ENCODE data around the gene SCN4B. TPM values are rescaled to one million over a fixed set of nuclear protein-coding genes. Genes with fewer than 3 reads are reported as not detected.

Gene SCN4B, protein sequence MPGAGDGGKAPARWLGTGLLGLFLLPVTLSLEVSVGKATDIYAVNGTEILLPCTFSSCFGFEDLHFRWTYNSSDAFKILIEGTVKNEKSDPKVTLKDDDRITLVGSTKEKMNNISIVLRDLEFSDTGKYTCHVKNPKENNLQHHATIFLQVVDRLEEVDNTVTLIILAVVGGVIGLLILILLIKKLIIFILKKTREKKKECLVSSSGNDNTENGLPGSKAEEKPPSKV
- total RNA-seq: not detected in 2 replicates

DNA sequence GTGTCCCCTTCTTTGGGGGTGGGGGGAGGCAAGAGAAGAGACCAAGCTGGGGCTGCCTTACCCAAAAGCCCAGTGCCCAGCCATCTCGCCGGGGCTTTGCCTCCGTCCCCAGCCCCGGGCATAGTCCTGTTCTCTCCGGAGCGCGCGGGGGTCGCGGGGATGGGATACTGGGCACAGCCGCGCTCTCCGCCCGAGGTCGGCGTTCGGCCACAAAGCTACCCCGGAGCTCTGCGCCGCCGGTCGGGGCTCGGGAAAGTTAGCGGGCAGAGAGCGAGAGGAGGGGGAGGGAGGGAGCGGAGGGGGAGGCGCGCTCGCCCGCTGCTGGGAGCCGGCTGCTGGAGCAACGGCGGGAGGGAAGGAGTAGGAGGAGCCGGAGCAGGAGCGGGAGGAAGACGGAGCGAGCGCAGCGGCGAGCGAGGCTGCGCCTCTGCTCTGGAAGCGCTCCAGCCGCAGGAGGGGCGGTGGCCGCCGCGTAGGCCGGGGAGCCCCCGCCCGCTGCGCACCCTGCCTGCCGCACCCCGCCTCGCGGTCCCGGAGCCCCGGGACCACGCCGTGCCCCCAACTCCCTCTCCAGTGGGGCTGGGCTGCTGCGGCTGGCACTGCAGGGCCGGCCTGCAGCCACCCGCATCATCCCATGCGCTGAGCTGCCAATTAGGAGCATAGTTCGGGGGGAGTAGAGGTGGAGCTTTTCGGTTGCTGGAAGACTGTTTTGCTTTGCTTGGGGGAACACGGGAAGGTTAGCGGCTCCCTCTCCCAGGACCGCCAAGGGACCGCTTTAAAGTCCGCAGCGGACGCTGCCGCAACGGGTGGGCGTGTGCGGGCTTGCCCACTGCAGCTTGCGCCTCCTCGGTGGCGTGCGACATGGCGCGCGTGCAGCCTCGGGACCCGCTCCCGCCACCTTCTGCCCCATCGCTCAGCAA lies at the start of gene SCN4B:
SCN4B (minus strand) TSS at position 272 of the 920 bp plus-strand sequence; CDS start at position 122, 150 bp downstream.

DNA sequence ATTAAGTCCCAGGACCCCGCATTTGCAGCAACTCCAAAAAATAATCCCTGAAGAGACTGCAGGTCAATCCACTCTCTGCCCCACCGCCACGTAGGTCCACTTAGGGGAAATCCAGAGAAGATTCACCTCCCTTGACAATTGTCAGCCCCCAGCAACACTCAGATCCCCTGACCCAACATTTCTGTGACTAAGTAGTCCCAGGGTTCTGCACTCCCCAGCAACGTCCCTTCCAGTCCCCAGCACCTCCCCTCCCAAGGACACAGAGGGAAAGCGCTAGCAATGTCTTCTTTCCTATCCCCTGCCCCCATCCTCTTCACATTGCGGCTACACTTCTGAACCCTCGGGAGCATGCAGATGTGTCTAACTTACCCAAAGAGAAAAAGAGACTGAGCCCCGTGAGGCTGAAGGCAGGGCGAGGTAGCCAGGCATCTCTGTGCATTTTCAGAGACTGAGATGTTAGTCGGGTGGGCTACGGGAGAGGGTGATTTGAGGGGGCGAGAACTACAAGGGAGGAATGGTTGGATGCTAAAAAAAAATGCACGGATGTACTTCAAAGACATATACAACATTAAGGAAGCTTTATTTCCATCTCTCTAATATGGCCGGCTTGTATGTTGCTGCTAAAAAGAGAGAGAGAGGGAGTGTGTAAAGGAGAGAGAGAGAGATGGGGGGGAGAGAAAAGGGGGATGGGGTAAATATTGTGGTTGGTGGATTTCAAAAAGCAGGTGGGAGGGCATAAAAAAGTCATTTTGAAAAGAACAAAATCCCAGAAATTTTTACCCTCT lies 23.6 kb upstream of the SCN4B start, which contains the start of gene SCN2B:
SCN2B (minus strand) TSS at position 647 of the 785 bp plus-strand sequence; CDS start at position 439, 208 bp downstream.

DNA sequence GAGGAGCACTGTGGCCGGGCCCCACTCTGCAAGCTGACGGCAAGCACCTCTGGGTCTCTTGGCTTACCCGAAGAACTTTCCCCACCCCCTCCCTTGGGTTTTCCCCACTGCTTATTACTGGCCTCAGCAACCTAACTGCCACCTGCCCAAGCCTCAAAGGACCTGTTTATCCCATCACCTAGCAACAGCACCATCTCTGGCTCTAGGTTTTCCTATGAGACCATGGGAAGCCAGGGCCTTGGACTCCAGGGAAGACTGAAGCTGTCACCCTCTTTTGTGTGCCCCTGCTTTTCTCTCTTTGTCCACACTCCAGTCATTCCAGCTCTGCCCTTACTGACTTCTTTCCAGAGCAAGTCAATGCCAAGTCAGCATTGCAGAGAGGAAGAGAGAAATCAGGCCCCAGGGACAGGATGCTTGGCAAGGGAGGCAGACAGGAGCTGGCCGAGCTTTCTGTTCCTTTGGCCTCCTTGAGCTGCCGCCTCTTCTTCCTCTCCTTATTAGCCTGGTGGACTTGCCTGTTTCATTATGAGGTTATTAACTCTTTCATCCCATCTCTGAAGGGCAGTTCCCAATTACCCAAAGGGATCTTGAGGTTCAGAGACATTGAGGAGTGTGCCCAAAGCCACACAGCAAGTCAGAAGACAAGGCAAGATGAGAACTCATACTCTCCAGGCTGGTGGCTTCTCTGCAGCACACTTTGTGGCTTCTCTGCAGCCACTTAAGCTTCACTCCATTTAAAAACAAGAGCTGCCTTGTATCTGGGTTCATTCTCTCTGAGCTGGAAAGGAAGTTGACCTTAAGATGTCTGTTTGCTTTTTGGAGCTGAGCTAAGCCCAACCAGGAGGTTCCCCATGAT lies 65.5 kb downstream of the SCN4B start, which contains the start of gene SMIM35:
SMIM35 (minus strand) TSS at position 51 of the 856 bp plus-strand sequence. CDS start 206 bp downstream, outside the sequence.

Other genes with a start within 250 kb of the SCN4B start
- not detected in 2 replicates for gene TMPRSS13, start 223.4 kb downstream of the SCN4B start, total RNA-seq
- gene IL10RA, start 166.4 kb downstream of the SCN4B start, total RNA-seq: not detected in 2 replicates
- under 0.01 TPM in 1 of 2 replicates, not detected in the other for gene TMPRSS4, start 75.7 kb downstream of the SCN4B start, total RNA-seq
- gene SMIM35, start 65.9 kb downstream of the SCN4B start, total RNA-seq: not detected in 2 replicates
- not detected in 2 replicates for gene SCN2B, start 23.8 kb upstream of the SCN4B start, total RNA-seq
- not detected in 2 replicates for gene JAML, start 72.2 kb upstream of the SCN4B start, total RNA-seq
- gene MPZL3, start 99.5 kb upstream of the SCN4B start, total RNA-seq: 0.19 and 0.66 TPM in 2 replicates
- gene MPZL2, start 111.5 kb upstream of the SCN4B start, total RNA-seq: 0.56 and 2.0 TPM in 2 replicates
- gene CD3E, start 151.9 kb upstream of the SCN4B start, total RNA-seq: not detected in 2 replicates
- gene CD3D, start 189.9 kb upstream of the SCN4B start, total RNA-seq: not detected in 2 replicates
- gene CD3G, start 191.5 kb upstream of the SCN4B start, total RNA-seq: not detected in 2 replicates
- 40.4 and 45.0 TPM in 2 replicates for gene UBE4A, start 206.8 kb upstream of the SCN4B start, total RNA-seq
- 107 and 135 TPM in 2 replicates for gene ATP5MG, start 248.8 kb upstream of the SCN4B start, total RNA-seq